ENCODE measurements around the gene VLDLR.
A peak's percentile ranks its signal among the peaks of the same experiment; 100 is the strongest.

Gene VLDLR

DNA sequence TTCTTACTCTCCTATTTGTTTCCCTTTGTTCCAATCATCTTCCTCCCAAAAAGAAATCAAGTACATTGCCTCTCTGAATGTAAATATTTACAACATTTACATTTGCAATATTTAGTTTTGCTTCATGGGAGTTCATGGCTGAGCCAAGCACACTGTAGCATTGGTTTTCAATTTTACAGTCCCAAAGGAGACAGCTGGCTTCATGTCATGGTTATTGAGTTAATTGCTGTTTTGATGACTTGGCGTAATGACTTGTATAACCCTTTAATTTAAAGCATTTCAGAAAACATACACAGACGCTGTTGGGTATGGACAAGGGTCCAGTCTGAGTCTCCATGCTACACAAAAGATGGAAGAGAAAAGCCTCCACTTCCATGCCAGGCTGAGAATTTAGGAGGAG lies 25.6 kb upstream of the VLDLR start:
- TF ChIP-seq, protein P1, sequence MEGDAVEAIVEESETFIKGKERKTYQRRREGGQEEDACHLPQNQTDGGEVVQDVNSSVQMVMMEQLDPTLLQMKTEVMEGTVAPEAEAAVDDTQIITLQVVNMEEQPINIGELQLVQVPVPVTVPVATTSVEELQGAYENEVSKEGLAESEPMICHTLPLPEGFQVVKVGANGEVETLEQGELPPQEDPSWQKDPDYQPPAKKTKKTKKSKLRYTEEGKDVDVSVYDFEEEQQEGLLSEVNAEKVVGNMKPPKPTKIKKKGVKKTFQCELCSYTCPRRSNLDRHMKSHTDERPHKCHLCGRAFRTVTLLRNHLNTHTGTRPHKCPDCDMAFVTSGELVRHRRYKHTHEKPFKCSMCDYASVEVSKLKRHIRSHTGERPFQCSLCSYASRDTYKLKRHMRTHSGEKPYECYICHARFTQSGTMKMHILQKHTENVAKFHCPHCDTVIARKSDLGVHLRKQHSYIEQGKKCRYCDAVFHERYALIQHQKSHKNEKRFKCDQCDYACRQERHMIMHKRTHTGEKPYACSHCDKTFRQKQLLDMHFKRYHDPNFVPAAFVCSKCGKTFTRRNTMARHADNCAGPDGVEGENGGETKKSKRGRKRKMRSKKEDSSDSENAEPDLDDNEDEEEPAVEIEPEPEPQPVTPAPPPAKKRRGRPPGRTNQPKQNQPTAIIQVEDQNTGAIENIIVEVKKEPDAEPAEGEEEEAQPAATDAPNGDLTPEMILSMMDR (IDR thresholded peaks at IDR 0.05; ENCODE audit: low read length, missing control alignments), result no peak
- DNase-seq (ENCODE audit: low read depth), result no peak
- H3K4me3 ChIP-seq (replicated peaks; ENCODE audit: low read depth, low read length), result no peak overlapping the region

DNA sequence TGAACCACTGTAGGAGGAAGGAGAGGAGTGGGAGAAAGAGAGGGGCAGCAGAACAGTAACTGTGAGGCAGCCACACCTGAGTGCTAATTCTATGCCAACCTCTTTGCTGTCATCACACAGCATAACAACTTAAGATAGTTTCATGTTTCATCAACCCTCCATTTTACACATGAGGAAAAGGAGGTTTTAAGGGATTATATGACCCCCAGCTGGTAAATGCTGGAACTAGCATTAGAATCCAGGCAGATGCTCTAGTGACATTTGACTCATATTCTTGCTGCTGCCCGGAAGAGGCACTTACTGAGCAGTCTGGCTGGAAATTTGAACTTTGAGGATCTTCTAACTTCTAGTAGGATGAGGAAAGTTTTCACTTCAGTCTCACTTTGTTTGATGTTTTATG lies 24.1 kb upstream of the VLDLR start:
- DNase-seq (ENCODE audit: low read depth), result peak; percentile 19
- TF ChIP-seq, protein P1 (IDR thresholded peaks at IDR 0.05; ENCODE audit: low read length, missing control alignments), result no peak
- no peak overlapping the region for H3K4me3 ChIP-seq (replicated peaks; ENCODE audit: low read depth, low read length)

DNA sequence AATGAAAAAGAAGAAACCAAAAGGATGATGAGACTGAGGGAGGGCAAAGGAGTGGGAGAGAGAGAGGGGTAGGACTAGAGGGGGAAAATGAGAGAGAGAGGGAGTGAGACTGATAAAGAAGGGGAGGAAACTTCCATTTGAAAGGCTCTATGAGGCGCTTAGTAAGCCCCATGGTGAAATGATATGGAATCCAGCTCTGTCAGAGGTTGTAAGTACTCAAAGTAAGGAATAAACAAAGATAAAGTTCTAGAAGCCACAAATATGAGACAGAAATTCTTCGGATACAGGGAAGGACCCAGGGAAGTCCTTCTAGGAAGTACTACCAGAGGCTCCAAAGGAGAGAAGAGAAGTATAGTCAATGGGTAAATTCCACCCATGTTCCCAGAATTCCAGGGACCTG lies 21.7 kb upstream of the VLDLR start:
- TF ChIP-seq, protein P1 (IDR thresholded peaks at IDR 0.05; ENCODE audit: low read length, missing control alignments), result no peak
- peak; percentile 24 for DNase-seq (ENCODE audit: low read depth)

DNA sequence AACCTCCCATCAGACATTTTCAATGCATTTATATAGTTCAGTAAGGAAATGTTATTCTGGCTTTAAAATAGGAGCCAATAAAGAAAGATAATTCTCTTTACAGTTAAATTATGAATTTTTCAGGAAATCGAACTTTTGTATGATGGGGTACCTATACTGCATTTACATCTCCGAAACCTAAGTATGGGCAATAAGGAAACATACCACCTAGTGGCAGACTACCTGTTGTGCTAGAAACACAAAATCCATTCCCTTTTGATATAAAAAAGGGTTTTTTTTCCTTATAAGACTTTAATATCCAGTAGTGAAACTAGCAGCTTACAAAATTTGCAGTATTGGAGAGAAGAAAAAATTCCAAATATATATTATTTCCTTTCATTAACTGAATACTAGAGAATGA lies 21.3 kb upstream of the VLDLR start:
- no peak overlapping the region for H3K4me3 ChIP-seq (replicated peaks; ENCODE audit: low read depth, low read length)
- DNase-seq (ENCODE audit: low read depth), result no peak
- TF ChIP-seq, protein P1 (IDR thresholded peaks at IDR 0.05; ENCODE audit: low read length, missing control alignments), result peak; percentile 8

More for the DNA sequence above, 21.7 kb upstream of the VLDLR start:
- no peak overlapping the region for H3K4me3 ChIP-seq (replicated peaks; ENCODE audit: low read depth, low read length)

DNA sequence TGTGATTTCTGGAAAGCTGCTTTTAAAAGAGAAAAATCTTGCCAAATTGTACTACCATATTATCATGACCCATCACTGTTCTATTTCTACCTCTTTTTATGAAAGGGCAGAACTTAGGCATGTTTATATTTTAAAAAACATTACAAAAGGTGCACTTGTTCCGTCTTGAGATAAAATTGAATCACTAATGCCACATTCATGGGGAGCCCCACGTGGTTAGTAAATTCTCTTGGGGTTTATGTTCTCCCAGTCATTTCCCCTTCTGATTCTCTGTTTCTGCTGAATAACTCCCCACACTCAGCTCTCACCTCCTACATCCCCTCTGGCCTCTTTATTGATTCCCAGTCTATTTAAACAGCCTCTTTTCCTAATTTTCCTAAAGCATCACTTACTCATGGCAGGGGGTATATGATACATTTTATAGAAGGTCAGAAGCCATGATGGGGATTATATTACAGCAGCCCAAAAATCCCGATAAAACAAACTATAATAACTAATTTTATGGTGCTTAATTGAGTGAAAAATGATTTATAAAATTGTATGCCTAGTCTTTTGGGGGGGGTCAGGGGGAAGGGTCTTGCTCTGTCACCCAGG lies 19.7 kb upstream of the VLDLR start:
- H3K4me3 ChIP-seq (replicated peaks; ENCODE audit: low read depth, low read length), result no peak overlapping the region
- DNase-seq (ENCODE audit: low read depth), result no peak
- TF ChIP-seq, protein P1 (IDR thresholded peaks at IDR 0.05; ENCODE audit: low read length, missing control alignments), result no peak

DNA sequence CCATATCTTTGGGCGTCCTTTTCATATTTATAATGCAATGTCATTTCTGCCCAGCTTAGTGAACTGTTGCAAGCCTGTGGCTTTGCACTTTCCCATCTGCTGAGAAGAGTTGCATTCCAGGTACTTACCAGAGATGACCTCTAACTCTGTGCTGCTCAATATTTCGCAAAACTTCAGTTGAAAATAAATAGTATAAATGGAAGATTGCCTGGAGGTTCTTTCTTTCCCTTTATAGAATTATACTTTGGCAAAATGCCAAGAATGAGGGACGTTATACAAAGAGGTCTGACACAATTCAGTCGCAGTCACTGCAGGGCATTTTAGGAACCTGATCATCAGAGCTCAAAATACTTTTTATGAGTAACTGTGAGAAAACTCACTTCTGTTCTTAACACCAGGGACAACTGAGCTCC lies 18.9 kb upstream of the VLDLR start:
- DNase-seq (ENCODE audit: low read depth), result peak; percentile 15
- H3K4me3 ChIP-seq (replicated peaks; ENCODE audit: low read depth, low read length), result no peak overlapping the region
- TF ChIP-seq, protein P1 (IDR thresholded peaks at IDR 0.05; ENCODE audit: low read length, missing control alignments), result no peak

DNA sequence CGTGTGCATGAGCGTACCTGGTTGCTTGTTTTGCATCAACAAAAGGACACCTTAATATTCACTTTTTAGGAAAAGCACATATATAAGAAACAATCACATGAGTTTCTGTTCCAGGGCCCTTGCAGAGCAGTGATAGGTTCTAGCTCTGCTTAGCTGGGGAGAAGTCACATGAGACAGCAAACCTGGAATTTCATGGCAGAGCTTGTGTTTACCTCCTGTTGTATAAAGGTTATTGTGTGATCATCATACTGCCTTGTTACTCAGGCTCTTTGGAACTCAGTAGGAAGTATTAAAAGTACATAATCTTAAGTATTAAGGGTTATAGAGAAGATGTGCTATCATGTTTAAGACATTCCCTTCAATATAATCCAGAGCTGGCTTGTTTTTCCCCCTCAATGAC lies 18.0 kb upstream of the VLDLR start:
- H3K4me3 ChIP-seq (replicated peaks; ENCODE audit: low read depth, low read length), result no peak overlapping the region
- no peak for DNase-seq (ENCODE audit: low read depth)
- TF ChIP-seq, protein P1 (IDR thresholded peaks at IDR 0.05; ENCODE audit: low read length, missing control alignments), result no peak

Data from fibroblast of pulmonary artery (primary cell).